ENCODE data around the gene PNPLA2. TPM values are rescaled to one million over a fixed set of nuclear protein-coding genes. Genes with fewer than 3 reads are reported as not detected.

The PNPLA2 gene
- total RNA-seq, 4 donors from 2014 or later, result 16.9 to 96.2 (median 37.1) TPM

DNA sequence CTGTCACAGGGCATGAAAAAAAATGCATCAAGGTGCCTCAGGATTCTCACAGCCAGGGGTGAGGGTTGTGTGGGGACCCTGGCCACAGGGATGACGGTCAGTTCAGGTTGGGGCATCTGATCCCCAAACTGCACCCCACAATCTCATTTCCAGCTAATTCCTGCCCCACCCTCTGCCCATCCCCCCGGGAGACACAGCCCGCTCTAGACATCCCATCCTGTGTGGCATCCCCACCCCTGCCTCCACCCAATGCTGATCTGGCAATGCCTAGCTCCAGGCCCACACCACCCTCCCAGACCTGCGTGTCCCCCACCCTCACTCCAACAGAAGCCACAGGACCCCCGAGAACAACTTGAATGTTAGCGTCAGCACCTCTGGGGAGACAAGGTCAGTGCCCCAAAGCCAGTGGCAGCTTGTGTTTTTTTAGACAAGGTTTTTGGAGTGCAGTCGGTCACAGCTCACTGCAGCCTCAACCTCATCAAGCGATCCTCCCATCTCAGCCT lies 49.2 kb downstream of the PNPLA2 start:
- TF ChIP-seq, protein P1, sequence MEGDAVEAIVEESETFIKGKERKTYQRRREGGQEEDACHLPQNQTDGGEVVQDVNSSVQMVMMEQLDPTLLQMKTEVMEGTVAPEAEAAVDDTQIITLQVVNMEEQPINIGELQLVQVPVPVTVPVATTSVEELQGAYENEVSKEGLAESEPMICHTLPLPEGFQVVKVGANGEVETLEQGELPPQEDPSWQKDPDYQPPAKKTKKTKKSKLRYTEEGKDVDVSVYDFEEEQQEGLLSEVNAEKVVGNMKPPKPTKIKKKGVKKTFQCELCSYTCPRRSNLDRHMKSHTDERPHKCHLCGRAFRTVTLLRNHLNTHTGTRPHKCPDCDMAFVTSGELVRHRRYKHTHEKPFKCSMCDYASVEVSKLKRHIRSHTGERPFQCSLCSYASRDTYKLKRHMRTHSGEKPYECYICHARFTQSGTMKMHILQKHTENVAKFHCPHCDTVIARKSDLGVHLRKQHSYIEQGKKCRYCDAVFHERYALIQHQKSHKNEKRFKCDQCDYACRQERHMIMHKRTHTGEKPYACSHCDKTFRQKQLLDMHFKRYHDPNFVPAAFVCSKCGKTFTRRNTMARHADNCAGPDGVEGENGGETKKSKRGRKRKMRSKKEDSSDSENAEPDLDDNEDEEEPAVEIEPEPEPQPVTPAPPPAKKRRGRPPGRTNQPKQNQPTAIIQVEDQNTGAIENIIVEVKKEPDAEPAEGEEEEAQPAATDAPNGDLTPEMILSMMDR (IDR thresholded peaks at IDR 0.05), result no peak
- TF ChIP-seq POLR2A (IDR thresholded peaks at IDR 0.05), result no peak
- intact Hi-C loops (cut with DNase I; ENCODE audit: low total_unique reads), result no loop called here
- H3K36me3 ChIP-seq, result no peaks in the 10 kb centered on the region
- no peaks in the 10 kb centered on the region for H3K27me3 ChIP-seq
- no peaks in the 10 kb centered on the region for H3K4me1 ChIP-seq
- no peaks in the 10 kb centered on the region for H3K9me3 ChIP-seq
- H3K4me3 ChIP-seq, result no peak overlapping the region
- DNase-seq, result no peak
- H3K27ac ChIP-seq, result no peak overlapping the region

DNA sequence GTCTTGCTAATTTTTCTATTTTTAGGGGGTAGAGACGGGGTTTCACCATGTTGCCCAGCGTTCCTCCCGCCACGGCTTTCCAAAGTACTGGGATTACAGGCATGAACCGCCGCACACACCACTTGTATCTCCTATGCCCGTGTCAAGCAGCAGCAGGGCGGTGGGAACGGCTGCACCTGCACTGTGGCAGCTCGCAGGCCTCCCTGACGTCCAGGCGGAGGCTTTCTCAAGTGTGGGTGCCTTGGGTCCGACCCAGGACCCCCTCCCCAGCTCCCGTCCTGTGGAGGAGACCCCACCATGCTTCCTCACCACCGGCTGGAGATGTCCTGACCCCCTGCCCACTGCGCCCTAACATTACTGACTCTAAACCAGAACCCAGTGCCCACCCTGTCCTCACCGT lies 49.7 kb downstream of the PNPLA2 start:
- no peak for TF ChIP-seq POLR2A (IDR thresholded peaks at IDR 0.05)
- TF ChIP-seq, protein P1 (IDR thresholded peaks at IDR 0.05), result no peak
- DNase-seq, result no peak
- H3K4me3 ChIP-seq, result no peak overlapping the region
- no peaks in the 10 kb centered on the region for H3K4me1 ChIP-seq
- intact Hi-C loops (cut with DNase I; ENCODE audit: low total_unique reads), result no loop called here
- no peaks in the 10 kb centered on the region for H3K9me3 ChIP-seq
- H3K36me3 ChIP-seq, result no peaks in the 10 kb centered on the region
- H3K27ac ChIP-seq, result no peak overlapping the region
- no peaks in the 10 kb centered on the region for H3K27me3 ChIP-seq

DNA sequence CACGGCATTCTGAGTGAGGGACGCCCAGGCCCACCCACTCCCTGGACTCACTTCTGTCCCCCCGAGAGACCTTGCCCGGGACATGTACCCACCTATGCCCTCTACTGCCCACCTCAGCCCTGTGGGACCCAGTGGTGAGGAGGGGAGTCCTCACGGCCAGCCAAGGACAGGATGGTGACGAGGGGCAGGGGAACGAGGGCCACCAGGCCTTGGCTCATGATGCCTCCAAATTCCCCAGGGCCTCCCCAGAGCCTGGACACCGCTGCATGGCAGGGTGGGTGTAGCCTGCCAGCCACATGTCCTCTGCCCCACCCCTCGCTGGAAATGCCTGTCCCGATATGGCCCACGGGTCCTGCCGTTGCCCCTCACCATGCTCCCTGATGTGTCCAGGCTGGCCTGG lies 50.1 kb downstream of the PNPLA2 start:
- Histone ChIP-seq H3K4me1 (no peaks in the 10 kb centered on the region), H3K4me3 (no peak overlapping the region), H3K9me3 (no peaks in the 10 kb centered on the region), H3K27ac (no peak overlapping the region), H3K36me3 (no peaks in the 10 kb centered on the region), H3K27me3 (no peaks in the 10 kb centered on the region)
- TF ChIP-seq POLR2A (IDR thresholded peaks at IDR 0.05), result no peak
- TF ChIP-seq, protein P1 (IDR thresholded peaks at IDR 0.05), result no peak
- DNase-seq, result no peak
- intact Hi-C loops (cut with DNase I; ENCODE audit: low total_unique reads), result no loop called here

DNA sequence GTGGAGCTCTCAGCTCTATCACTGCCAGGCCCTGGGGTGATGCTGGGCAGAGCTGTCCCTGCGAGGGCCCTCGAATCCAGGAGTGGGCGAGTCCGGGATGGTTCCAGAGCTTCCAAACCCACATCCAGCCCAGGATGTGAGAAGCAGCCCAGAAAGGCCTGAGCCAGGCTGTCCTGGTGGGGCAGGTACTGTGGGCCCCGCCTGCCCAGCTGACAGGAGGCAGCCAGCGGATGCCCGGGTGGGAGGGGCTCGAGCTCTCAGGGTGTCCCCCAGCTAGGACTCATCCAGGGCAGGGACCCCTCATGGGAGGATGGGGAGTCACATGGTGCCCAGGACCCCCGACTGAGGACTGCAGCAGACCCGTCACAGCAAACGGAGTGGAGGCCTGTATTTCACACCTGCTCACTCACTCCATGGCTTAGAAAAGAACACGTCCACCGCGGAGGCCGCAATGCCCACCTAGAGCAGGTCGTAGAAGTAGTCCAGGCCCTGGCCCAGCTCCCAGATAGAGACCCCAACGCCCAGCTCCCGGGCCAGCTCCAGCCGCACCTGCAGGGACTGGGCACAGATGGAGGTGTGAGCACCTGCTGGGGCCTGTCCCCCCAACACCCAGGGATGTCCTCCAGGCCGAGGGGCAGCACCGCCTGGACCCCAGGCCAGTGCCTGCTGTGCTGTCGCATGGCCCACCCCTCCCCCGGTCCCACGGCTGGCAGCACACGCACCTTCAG lies 50.8 kb downstream of the PNPLA2 start:
- H3K36me3 ChIP-seq, result no peaks in the 10 kb centered on the region
- H3K9me3 ChIP-seq, result no peaks in the 10 kb centered on the region
- H3K4me1 ChIP-seq, result no peaks in the 10 kb centered on the region
- no peaks in the 10 kb centered on the region for H3K27me3 ChIP-seq
- DNase-seq, result no peak
- intact Hi-C loops (cut with DNase I; ENCODE audit: low total_unique reads), result no loop called here
- H3K4me3 ChIP-seq, result no peak overlapping the region
- TF ChIP-seq, protein P1 (IDR thresholded peaks at IDR 0.05), result no peak
- no peak for TF ChIP-seq POLR2A (IDR thresholded peaks at IDR 0.05)
- no peak overlapping the region for H3K27ac ChIP-seq

DNA sequence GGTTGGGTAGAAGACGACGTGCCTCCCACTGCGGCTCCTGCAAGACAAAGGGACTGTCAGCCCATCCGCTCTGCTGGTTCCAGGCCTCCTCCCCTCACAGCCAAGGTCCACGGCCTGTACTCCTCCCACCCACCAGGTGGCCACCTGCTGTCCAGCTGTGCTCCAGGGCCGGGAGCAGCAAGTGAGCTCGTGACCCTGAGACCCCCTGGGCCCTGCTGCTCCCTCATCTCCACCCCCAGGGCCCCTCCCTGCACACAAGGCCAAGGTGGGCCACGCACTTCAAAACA lies 51.4 kb downstream of the PNPLA2 start:
- Histone ChIP-seq H3K27me3 (no peaks in the 10 kb centered on the region), H3K27ac (no peak overlapping the region), H3K4me1 (no peaks in the 10 kb centered on the region), H3K36me3 (no peaks in the 10 kb centered on the region), H3K9me3 (no peaks in the 10 kb centered on the region), H3K4me3 (no peak overlapping the region)
- no peak for DNase-seq
- no peak for TF ChIP-seq POLR2A (IDR thresholded peaks at IDR 0.05)
- TF ChIP-seq, protein P1 (IDR thresholded peaks at IDR 0.05), result no peak
- intact Hi-C loops (cut with DNase I; ENCODE audit: low total_unique reads), result no loop called here

Data from uterus (tissue), 4 donors.